Measurements from ENCODE around the gene ABCC1. TPM values are rescaled to one million over a fixed set of nuclear protein-coding genes. Genes with fewer than 3 reads are reported as not detected.

The ABCC1 gene
- total and polyA plus RNA-seq, 12 donors: 6.1 to 32.8 (median 21.6) TPM

GRCh38 chr16:15925631-15926030, 23.8 kb upstream of the ABCC1 start:
- intact Hi-C loops (cut with DNase I): no loop called here
- no peak for ATAC-seq
- Histone ChIP-seq H3K36me3 (no peaks in the 10 kb centered on the region), H3K27ac (no peak overlapping the region), H3K4me1 (no peaks in the 10 kb centered on the region), H3K9me3 (no peaks in the 10 kb centered on the region), H3K27me3 (no peaks in the 10 kb centered on the region), H3K4me3 (no peak overlapping the region)
- DNase-seq: no peak
- WGBS, 2 donors: 74 to 77% methylated on average over 9 of the region's 9 CpGs
- TF ChIP-seq CTCF (IDR thresholded peaks at IDR 0.05): no peak

- Histone ChIP-seq H3K4me3 (no peak overlapping the region), H3K4me1 (no peaks in the 10 kb centered on the region), H3K36me3 (no peaks in the 10 kb centered on the region), H3K27ac (no peak overlapping the region), H3K27me3 (no peaks in the 10 kb centered on the region), H3K9me3 (no peaks in the 10 kb centered on the region)
- intact Hi-C loops (cut with DNase I): no loop called here
- DNase-seq (no peak), ATAC-seq (no peak)
- 94 to 97% methylated on average over 18 of the region's 18 CpGs for whole genome bisulfite sequencing, 2 donors
- TF ChIP-seq CTCF (IDR thresholded peaks at IDR 0.05): no peak
These were observed 20.9 kb upstream of the ABCC1 start for GRCh38 chr16:15928261-15929104.

GRCh38 chr16:15932939-15933338, 16.5 kb upstream of the ABCC1 start:
- intact Hi-C loops (cut with DNase I): no loop called here
- Histone ChIP-seq H3K36me3 (no peaks in the 10 kb centered on the region), H3K27ac (no peak overlapping the region), H3K9me3 (peaks cover 0 to 12% (median 0%) of the 10 kb centered on the region in 11 donors), H3K4me3 (no peak overlapping the region), H3K4me1 (no peaks in the 10 kb centered on the region), H3K27me3 (no peaks in the 10 kb centered on the region)
- no peak for DNase-seq
- TF ChIP-seq CTCF (IDR thresholded peaks at IDR 0.05): no peak
- no peak for ATAC-seq
- WGBS, 2 donors: 79 to 82% methylated on average over 6 of the region's 6 CpGs

- peaks cover 0 to 12% (median 0%) of the 10 kb centered on the region in 11 donors for H3K9me3 ChIP-seq
- DNase-seq (no peak), ATAC-seq (no peak)
- H3K4me3 ChIP-seq: no peak overlapping the region
- H3K4me1 ChIP-seq: no peaks in the 10 kb centered on the region
- 80 to 81% methylated on average over 4 of the region's 4 CpGs for WGBS, 2 donors
- no peak for TF ChIP-seq CTCF (IDR thresholded peaks at IDR 0.05)
- no peaks in the 10 kb centered on the region for H3K27me3 ChIP-seq
- intact Hi-C loops (cut with DNase I): no loop called here
- no peaks in the 10 kb centered on the region for H3K36me3 ChIP-seq
- no peak overlapping the region for H3K27ac ChIP-seq
These were observed 15.6 kb upstream of the ABCC1 start for GRCh38 chr16:15933781-15934180.
